DND-41 (cell line): Measurements from ENCODE around the gene FARP2.
"Not testable (repeated sequence)": the region's sequence is repeated elsewhere in the genome, so short reads cannot be mapped to it uniquely, and the experiment has no call there.

Experiments
- EZH2 ChIP-seq: IDR thresholded peaks from 3 replicates; pipeline ENCODE4 v1.6.1; 2012; ENCODE audit warnings: borderline replicate concordance, low read depth, mild to moderate bottlenecking, moderate library complexity, low read length, inconsistent platforms; ENCODE audit not compliant: severe bottlenecking
- TF ChIP-seq, protein P1 (sequence below): IDR thresholded peaks from 2 replicates; pipeline ENCODE4 v1.5.1; 2012; ENCODE audit warnings: borderline replicate concordance, low read length, moderate library complexity, mild to moderate bottlenecking; ENCODE audit not compliant: poor library complexity, severe bottlenecking; ENCODE audit errors: extremely low read depth

DNA sequence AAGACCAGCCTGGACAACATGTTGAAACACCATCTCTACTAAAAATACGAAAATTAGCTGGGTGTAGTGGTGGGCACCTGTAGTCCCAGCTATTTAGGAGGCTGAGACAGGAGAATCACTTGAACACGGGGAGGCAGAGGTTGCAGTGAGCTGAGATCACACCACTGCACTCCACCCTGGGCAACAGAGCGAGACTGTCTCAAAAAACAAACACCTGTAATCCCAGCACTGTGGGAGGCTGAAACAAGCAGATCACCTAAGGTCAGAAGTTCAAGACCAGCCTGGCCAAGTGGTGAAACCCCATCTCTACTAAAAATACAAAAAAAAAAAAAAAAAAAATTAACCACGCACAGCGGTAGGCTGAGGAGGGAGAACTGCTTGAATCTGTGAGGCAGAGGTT is 65.9 kb downstream of the FARP2 start:
- TF ChIP-seq, protein P1, sequence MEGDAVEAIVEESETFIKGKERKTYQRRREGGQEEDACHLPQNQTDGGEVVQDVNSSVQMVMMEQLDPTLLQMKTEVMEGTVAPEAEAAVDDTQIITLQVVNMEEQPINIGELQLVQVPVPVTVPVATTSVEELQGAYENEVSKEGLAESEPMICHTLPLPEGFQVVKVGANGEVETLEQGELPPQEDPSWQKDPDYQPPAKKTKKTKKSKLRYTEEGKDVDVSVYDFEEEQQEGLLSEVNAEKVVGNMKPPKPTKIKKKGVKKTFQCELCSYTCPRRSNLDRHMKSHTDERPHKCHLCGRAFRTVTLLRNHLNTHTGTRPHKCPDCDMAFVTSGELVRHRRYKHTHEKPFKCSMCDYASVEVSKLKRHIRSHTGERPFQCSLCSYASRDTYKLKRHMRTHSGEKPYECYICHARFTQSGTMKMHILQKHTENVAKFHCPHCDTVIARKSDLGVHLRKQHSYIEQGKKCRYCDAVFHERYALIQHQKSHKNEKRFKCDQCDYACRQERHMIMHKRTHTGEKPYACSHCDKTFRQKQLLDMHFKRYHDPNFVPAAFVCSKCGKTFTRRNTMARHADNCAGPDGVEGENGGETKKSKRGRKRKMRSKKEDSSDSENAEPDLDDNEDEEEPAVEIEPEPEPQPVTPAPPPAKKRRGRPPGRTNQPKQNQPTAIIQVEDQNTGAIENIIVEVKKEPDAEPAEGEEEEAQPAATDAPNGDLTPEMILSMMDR = not testable (repeated sequence)
- not testable (repeated sequence) for TF ChIP-seq EZH2
